SH-SY5Y (cell line): Measurements from ENCODE around the gene ERVFRD-1.

ENCODE experiments used
- GATA2 ChIP-seq: IDR thresholded peaks from 2 replicates; pipeline ENCODE4 v1.6.1; 2011; ENCODE audit warnings: mild to moderate bottlenecking, low read depth, low read length
- GATA3 ChIP-seq: IDR thresholded peaks from 2 replicates; pipeline ENCODE4 v1.6.1; 2011; ENCODE audit warnings: low read depth, mild to moderate bottlenecking, low read length, moderate library complexity

GRCh38 chr6:11120271-11121005 lies 8.9 kb upstream of the ERVFRD-1 start:
- no peak for TF ChIP-seq GATA2
- no peak for TF ChIP-seq GATA3
